Neural cell (in vitro differentiated cells): Measurements from ENCODE around the gene NBPF3.

Experiments used
- CTCF ChIP-seq: fragments of 450-650 bp; IDR thresholded peaks from 2 replicates; pipeline ENCODE4 v1.5.1; 2014; ENCODE audit warnings: antibody characterized with exemption, mild to moderate bottlenecking, moderate library complexity; ENCODE audit not compliant: poor library complexity, severe bottlenecking
- EZH2 ChIP-seq: fragments of 200-600, 300-800 bp; shearing (Covaris generic), sonication (generic); IDR thresholded peaks from 2 replicates; pipeline ENCODE4 v1.6.1; 2014; ENCODE audit warnings: antibody characterized with exemption, low read length, borderline replicate concordance, mild to moderate bottlenecking; ENCODE audit not compliant: insufficient read depth, poor library complexity, severe bottlenecking
- MXI1 ChIP-seq: fragments of 450-650 bp; conservative IDR thresholded peaks from 2 replicates; pipeline ENCODE4 v1.6.1; 2014; ENCODE audit warnings: antibody characterized with exemption, mild to moderate bottlenecking; ENCODE audit not compliant: poor library complexity, severe bottlenecking
- POLR2AphosphoS5 ChIP-seq: IDR thresholded peaks from 2 replicates; pipeline ENCODE4 v1.6.1; 2012

GRCh38 chr1:21496886-21497285, 56.9 kb downstream of the NBPF3 start:
- TF ChIP-seq POLR2AphosphoS5, result no peak
- TF ChIP-seq CTCF, result no peak
- TF ChIP-seq MXI1, result no peak
- TF ChIP-seq EZH2, result no peak
